GM21360 (cell line): ENCODE measurements around the gene ATP6AP1.

Source experiments
- ATAC-seq: cut with Tn5 transposase; IDR thresholded peaks from one replicate; pipeline ENCODE4 v1.9.1; 2021; ENCODE audit warnings: mild to moderate bottlenecking, moderate library complexity; ENCODE audit not compliant: unreplicated experiment

The ATP6AP1 gene

GRCh38 chrX:154470914-154471568 is 42.6 kb downstream of the ATP6AP1 start:
- no peak for ATAC-seq

GRCh38 chrX:154471839-154472684 is 43.6 kb downstream of the ATP6AP1 start:
- ATAC-seq, result no peak

GRCh38 chrX:154472685-154473632 is 44.5 kb downstream of the ATP6AP1 start:
- no peak for ATAC-seq

DNA sequence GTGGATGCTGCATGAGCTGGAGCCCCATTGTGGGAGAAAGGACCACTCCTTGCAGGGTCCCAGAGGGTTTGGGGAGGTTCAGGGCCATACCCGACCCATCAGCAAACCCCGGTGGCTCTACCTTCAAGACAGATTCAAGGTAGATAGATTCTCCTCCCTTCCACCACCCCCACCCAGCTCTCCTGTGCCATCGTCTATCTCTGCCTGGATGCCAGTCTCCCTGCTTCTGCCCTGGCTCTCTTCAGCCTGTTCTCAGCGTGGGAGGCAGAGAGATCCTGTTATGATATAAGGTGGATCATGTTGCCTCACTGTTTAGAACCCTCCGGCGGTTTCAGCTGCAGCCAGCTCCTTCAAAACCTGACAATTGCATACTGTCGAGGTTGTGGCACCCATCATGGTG is 45.2 kb downstream of the ATP6AP1 start:
- ATAC-seq, result no peak

DNA sequence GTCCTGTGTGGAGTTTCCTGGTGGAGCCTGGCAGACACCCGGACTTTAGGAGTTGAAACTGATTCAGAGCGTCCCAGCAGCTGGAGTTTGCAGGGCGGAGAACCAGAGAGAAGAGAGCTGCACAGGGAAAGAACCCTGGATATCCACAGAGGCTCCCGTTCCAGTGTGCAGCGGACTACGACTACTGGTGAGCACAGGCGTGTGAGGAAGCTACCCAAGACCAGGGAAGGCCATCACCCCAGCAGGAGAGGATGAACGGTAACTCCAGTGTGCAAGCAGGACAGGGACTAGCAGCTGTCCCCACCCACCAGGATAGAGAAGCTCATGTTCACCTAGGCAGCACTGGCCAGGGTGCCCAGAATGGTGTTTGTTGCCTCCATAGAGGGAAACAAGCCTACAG is 48.3 kb downstream of the ATP6AP1 start:
- ATAC-seq, result no peak

GRCh38 chrX:154477891-154478477 is 49.5 kb downstream of the ATP6AP1 start:
- ATAC-seq, result no peak

- ATAC-seq, result peak; percentile 73
Observed at GRCh38 chrX:154478728-154479622, 50.5 kb downstream of the ATP6AP1 start, which contains the start of gene LAGE3. LAGE3 (minus strand) TSS chrX:154479281; CDS start chrX:154478915, 366 bp downstream.

GRCh38 chrX:154481195-154481594 is 52.7 kb downstream of the ATP6AP1 start:
- no peak for ATAC-seq

GRCh38 chrX:154481911-154482601 is 53.6 kb downstream of the ATP6AP1 start:
- no peak for ATAC-seq

GRCh38 chrX:154482786-154483185 is 54.3 kb downstream of the ATP6AP1 start:
- no peak for ATAC-seq

DNA sequence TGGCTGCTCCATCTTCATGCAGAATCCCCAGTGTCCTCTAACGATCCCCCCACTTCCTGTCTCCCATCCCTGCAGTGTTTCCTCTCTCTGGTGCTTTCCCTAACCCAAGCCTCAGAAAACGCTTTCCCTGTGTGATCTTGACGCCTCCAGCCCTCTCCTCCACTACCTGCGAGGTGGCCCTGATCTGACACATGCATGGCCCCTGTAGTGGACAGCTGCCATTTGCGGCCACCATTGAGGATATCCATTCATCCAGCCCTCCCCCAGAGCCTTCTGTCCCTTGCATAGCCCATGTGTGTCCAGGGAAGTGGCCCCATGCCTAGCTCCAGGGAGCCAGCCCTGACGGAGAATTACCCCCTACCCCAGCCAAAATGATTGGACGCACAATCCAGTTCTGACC is 54.8 kb downstream of the ATP6AP1 start:
- ATAC-seq, result no peak

DNA sequence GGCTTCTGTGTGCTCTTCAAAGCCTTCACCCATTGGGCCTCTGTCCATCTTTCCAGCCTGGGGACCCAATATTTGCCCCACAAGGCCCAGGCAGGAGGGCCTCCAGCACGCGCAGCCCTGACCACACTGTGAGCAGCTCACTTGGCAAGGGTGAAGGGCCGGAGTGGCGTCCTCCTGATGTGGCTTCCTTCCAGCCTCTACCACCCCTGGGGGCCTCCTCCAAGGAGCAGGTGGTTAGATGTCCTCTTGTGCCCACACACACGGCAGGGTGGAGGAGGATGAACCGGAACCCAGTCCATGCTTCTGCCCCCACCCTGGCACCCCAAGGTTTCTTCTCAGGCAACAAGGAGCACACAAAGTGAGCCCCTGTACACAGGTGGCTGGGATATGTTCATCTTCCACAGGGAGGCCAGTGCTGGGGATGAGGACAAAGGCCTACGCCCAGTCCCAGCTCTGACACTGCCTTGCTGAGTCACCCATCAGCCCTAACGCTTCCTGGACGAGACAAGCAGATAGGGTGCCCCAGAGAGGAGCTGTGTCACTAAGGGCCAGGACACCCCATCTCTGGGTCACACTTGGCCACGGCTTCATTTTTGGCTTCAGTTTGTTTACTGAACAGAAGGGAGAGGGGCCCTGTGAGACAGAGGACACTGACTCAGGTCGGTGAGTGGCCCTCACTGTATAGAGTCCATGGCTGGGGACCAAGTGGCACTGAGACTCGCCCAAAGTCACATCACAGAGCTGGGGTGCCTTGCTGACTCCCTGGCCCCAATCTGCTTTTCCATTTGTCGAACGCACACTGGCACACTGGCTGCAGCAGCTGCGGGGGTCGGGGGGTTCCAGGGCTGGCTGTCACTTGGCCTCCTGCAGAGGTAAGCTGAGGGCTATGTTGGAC is 56.0 kb downstream of the ATP6AP1 start:
- no peak for ATAC-seq

DNA sequence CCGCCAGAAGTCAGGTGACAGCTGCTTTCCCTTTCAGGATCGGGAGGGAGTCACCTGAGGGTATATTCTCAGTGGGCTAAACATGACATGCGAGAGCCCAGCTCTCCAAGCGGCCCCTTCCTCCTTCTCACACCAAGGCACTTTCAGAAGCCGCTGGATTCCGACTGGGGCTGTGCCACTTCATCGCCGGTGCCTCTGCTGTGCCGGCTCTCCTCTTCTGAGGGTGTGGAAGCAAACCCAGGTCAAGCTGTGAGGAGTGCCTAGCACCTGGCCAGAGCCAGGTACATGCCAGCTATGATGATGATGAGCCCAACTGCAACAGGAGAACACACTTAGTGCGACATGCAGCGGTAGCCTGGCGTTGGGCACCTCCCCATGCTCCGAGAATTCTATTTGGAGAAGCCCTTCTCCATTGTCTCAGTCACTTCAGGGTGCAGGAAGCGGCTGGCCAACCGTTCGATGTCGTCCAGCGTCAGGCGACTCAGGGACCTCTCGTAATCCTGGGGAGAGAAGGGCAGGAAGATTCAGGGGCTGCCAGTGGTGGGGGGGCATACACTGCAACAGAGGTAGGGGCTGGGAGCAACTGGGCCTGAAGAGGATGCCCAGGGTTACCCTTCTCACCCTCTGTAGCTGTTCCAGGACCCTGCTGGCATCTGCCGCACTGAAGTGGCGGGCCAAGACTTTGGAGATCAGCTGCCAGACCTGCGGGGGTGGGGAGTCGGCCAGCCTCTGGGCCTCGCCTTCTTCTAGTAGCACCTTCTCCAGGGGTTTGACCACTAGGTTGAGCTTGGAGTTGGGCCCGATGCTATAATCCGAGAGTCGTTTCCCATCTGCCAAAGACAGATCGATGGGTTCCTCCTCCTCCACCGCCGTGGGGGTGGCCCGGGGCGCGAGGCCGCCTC is 56.9 kb downstream of the ATP6AP1 start:
- ATAC-seq, result no peak

- no peak for ATAC-seq
Observed at GRCh38 chrX:154486052-154486395, 57.5 kb downstream of the ATP6AP1 start.
